ENCODE data around the gene SP8. TPM values are rescaled to one million over a fixed set of nuclear protein-coding genes. Genes with fewer than 3 reads are reported as not detected.
A peak's percentile ranks its signal among the peaks of the same experiment; 100 is the strongest.

Gene SP8
- total RNA-seq, 1 experiment from 2014 or later: 0.71 TPM

DNA sequence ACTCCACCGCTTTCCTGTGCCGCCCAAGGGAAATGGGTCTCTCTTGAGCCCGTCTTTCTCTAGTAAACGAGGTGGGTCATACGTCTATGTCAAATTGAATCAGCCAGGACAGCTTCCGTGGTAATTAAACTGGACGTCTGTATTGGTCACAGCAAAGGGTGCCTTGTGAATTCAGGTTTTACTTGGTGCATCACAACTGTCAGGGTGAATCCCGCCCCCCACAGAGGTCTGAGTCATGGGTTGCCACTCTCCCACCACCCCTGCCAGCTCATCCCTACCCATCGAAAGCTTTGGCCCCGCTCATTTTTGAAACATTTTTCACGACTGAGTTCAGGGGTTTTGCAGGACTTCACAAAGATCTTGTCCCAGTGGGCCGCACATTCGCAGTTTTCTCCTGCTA, 8.0 kb upstream of the SP8 start:
- peak; percentile 39 for DNase-seq (ENCODE audit: low spot score)

DNA sequence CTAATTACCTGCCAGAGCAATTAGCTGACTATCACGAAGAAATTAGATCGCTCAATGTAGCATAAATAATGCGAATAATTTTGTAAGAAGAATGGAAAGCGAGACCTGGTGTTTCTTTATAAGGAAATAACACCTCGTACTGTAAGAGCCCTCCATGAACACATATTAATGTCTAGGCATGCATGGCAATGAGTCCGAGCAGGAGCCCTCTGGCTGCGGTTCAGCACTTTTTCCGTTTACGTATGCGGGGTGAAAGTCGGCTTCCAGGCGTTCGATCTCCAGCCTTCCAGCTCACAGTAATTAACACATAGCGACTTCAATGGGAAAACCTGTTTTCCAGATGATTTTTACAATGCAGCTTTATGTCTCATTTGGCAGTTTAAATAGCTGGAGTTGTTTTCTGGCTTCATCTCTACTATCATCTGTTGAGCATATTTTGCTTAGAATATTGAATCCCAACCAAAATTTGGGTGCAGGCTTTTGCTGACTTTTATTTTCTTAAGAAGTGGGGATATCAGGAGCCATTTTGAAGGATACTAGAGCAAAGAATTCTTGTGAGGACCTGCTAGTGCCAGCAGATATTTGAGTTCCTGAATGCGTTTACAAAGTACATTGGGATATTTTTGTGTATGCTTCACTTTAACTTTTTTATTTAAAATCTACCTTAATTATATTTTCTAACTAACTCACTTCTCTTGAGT, 7.2 kb upstream of the SP8 start:
- no peak for DNase-seq (ENCODE audit: low spot score)

DNA sequence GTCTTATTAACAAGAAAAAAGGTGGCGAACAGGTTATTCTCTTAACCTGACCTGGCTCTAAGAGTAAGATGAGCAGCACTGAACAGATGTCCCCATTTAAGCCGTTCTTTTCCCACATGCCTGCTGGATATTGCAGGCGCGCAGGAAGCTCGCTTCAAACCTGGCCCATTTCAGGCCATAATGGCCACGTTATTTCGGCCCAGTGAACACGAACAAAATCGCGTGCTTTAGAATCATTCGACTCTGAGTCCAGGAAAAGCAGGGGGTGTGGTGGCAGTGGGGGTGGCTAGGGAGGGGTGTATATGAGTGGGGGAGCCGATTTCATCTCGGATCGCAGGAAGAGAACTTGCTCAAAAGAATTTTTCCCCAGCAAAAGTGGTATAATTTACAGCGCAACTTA, 6.6 kb upstream of the SP8 start:
- DNase-seq (ENCODE audit: low spot score): no peak

DNA sequence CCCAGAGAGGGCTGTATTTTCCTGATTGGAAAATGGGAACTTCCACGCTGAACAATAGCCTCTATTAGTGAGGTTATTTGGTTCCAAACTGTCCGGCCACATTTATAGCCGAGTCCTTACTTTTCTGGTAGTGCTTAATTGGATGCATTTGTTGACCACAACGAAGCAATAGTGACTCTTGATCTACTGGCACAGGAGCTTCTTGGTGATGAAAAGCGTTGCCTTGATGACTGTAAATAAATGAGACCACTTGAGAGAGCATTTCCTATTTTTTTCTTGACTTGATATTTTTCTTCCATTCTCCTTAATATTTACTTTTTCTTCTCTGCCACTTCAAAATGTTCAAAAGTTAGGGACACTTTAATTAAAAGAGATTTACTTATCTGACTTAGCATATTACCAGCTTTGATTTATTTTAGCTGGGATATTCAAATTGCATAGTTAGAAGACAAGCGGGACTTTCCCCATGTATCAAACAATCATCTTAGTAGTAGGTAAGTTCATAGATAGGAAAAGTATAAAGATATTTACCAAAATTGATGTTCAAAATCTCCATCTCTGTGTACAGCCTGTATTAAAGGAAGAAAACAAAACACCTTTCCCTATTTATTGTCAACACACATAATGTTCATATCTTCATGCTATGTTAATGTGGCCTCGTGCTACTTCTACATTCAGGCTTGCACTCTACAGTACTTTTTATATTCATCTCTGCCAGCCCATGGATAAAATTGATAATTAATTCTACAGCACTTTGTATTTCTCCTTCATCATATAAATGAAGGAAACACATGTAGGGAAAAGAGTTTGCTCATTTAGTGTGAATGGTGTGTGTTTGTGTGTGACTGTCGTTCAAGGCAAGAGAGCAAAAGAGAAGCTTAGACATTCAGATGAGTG, 5.1 kb upstream of the SP8 start:
- no peak for DNase-seq (ENCODE audit: low spot score)

DNA sequence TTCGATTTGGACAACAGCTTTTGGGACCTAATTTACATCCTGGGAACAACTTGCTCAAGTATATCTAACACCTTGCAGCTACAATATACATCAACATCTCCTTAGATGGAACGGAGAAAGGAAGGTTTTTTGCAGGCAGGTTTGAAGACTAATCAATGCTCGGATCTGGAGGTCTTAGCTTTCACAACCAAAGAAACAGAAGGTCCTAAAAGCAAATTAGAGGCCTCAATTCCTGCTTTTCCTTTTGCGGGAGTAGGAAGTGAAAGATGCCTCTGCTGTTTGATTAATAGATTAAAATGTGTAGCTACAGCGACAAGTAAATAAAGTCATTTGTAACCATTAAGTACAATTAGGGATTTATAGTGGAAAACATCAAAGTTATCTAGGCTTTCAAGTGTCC, 3.7 kb upstream of the SP8 start:
- no peak for DNase-seq (ENCODE audit: low spot score)

DNA sequence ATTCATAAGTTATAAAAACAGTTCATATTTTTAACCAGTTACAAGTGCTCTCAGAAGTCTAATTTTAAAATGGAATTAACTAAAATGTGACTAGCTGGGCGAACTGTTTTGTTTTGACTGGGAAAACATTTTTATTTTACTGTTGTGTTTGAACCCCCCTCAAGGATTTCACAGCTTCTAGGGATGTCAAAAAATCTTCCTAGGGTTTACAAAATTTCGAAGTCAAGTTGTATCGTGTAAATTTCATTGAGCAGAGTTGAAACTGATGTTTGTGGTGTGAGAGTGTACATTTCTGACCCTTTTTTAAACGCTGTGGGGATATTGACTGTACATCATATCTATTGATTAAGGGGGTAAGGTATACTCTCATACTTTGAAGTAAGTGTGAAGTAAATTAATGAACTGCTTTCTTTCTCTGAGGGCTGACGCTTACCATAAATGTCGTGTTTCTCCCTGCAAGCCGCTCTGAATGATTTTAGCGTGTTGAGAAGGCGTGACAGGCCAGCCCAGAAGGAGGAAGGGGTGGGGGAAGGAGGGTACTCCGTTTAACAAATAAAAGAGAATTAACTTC, 1.8 kb upstream of the SP8 start:
- DNase-seq (ENCODE audit: low spot score): no peak

DNA sequence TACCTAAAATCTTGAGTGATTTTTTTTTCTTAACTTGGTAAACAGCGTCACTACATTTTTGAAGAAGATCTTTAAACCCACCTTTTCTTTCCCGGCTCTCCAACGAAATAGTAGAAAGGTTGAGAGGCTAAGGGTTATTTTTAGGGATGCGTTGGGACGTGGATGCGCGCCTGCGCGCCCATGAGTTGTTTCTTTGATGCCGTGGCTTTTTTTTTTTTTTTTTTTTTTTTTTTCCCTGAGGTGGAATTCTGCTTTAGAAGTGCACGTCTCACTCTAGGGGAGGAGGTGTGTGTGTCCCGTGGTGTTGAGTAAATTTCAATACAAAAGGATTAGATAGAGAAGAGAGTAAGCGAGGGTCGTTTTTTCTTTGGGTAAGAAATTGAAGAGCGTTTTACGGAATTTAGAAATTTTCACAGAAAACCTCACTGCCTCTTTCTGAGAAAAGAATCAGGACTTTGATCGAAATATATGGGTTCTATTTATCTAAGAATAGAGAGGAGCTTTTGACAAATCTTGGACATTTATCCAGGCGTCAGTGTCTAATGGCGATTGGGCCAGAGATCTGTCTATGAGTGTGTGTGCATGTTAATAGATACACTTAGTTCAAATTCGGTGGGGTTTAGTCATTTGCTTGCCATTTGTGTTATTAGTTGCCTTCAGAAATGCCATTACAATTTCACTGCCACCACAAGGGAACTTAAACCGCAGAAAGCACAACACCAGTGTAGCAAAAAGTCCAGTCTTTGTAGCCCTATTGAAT, 1.2 kb upstream of the SP8 start:
- DNase-seq (ENCODE audit: low spot score): no peak

DNA sequence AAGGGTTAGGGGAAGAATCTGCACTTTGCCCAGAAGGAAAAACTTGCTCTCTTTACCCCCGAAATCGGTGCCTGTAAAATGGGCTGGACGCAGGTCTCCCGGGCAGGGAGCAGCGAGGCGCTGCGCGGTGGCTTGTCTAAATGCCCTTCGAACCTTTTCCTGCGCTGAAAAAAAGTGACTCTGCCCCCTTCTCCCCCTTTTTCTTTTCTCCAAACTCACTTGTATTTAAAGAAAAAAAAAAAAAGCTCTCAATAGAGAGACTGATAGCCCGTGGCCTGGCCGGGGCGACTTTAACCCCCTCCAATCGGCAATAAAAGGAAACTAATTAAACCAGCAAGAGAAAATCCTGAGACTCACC, 286 bp downstream of the SP8 start:
- DNase-seq (ENCODE audit: low spot score): no peak

DNA sequence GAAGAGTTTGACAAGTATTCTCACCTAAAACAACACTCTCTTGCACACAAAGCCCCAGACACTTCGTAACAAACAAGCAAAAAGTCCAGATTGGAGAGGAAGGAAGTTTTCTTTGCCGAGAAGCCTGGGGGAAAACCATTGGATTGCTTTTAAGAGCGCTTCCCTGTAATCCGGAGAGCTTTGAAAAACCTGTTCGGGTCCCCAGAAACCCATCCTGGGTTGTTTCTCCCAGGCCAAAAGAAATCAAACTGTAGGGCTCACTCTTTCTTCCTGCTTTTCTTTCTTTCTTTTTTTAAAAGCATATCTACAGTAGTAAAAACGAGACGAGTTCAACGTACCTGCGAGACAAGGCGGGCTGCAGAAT, 655 bp downstream of the SP8 start:
- no peak for DNase-seq (ENCODE audit: low spot score)

DNA sequence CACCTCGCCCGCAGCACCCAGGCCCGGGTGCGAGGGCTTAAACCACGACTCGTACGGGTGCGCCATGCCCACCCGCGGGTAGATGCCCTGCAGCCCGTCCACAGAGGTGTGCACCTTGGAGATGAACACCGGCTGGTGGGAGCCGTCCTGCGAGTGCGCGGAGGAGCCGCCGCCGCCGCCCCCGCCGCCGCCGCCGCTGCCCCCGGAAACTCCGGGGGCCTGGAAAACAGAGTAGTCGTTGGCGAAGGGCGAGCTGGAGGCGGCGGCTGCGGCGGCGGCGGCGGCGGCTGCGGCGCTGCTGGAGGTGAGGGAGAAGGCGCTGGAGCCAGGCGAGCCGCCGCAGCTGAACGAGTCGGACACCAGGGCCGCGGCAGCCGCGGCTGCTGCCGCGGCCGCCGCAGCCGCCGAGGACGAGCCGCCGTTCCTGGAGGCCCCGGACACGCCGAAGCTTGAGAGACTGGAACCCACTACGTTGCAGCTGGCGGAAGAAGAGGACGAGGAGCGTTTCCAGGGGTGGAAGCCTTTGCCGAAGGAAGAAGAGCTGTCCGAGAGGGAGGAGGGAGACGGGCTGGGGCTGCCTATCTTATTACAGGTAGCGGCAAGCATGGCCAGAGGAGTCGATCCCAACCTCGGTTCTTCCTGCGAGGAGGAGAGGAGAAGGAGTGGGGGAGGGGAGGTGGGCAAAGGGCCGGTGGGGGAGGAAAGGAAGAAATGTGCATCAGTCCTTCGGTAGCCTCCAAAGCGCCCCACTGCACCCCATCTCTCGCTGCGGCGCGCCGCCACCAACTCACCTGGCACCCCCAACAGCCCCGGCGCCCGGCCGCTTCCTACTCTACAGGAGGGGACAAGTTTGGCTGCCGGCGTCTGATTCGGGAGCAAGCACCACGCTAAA, 1.3 kb downstream of the SP8 start:
- DNase-seq (ENCODE audit: low spot score): no peak

DNA sequence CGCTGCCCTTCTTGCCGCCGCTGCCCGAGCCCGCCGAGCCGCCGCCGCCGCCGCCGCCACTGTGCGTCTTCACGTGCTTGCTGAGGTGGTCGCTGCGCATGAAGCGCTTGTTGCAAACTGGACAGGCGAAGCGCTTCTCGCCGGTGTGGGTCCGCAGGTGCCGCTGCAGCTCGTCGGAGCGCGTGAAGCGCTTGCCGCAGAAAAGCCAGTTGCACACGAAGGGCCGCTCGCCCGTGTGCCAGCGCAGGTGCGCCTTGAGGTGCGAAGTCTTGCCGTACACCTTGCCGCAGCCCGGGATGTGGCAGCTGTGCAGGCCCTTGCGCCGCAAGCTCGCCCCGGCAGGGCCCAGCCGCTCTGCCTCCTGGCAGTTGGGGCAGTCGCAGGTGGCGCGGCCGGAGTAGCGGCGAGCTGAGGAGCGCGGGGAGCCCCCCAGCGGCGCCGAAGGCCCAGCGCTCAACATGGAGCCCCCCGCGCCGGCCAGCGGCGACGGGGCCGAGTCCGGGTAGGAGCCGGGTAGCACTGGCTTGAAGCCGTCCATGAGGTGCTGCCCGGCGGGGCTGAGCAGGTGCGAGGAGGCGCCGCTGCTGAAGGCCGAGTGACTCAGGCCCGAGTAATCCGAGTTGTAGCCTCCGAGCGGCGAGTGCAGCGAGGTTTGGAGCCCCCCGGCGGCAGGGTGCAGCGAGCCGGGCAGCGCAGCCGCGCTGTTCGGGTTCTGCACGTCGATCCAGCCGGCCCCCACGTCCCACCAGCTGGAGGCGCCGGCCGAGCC, 2.1 kb downstream of the SP8 start:
- no peak for DNase-seq (ENCODE audit: low spot score)

DNA sequence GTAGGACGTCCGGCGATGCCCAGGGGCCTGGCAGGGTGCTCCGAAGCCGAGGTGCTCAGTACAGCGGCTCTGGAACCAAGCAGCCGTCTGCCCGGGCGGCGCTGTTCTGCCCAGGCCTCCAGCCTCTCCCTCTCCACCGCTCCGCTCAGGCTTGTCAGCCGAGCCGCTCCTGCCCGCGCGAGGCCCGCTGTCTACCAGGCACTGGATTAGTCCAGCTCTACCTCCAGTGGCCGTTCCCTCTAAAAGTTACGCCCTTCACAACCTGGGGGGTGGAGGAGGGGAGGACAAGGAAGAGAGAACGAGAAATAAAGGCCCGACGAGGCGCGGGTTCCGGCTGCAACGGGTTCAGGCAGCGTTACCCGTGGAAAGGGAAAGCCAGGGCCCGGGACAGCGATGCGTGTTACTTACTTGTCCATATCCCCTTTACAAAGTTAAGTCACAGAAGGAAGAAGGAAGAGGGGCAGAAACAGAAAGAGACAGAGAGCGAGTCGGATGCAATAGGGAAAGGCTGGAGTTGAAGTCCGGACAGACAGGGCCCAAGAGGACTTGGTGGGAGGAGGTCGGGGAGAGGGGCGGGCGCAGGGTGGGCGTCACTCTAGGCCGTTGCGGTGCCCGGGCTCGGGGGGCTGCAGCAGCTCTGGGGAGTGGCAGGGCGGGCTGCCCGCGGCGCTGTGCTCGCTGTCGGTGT, 2.8 kb downstream of the SP8 start:
- no peak for DNase-seq (ENCODE audit: low spot score)

DNA sequence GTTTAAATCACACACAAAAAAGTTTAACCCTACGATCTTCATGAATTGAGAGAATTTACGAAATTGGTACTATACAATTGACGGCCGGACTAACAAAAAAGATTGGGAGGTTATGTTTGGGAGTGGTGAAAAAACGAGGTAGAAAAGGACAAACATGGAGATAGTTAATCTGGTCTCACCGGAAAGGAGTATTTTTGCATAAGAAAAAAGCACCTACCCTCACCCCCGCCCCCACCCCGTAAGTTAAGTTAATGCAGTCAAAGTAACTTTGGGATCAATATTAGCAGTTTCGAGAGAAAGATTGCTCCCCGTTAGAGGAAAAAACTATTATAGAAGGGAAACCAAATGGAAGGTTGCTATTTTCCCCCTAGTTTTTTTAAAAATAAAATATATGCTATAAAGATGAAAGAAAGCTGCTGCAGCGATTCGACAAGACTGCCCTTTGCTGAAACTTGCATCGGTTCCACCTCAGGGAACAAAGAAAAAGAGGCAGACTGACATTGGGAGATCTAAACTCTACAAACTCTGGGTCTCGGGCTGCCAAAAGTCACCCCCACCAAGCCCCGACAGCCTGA, 3.5 kb downstream of the SP8 start:
- DNase-seq (ENCODE audit: low spot score): no peak

DNA sequence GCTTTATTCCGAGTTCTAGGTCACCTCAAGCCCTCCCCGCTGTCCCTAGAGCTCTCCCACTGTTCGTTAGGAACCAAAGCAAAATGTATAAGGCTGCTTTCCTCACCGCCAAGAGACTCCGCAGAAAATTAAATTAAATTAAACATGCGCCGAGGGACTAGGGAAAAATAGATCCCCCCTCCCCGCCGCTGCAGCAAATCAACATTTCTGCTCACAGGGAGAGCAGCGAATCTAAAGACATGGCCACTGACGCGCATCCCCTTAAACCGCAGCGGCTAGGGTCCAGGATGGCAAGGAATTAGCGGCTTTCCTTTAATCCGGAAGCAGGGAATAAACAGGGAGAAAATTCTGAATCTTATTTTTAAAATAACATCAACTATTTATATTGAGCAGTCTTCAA, 7.6 kb downstream of the SP8 start:
- no peak for DNase-seq (ENCODE audit: low spot score)

DNA sequence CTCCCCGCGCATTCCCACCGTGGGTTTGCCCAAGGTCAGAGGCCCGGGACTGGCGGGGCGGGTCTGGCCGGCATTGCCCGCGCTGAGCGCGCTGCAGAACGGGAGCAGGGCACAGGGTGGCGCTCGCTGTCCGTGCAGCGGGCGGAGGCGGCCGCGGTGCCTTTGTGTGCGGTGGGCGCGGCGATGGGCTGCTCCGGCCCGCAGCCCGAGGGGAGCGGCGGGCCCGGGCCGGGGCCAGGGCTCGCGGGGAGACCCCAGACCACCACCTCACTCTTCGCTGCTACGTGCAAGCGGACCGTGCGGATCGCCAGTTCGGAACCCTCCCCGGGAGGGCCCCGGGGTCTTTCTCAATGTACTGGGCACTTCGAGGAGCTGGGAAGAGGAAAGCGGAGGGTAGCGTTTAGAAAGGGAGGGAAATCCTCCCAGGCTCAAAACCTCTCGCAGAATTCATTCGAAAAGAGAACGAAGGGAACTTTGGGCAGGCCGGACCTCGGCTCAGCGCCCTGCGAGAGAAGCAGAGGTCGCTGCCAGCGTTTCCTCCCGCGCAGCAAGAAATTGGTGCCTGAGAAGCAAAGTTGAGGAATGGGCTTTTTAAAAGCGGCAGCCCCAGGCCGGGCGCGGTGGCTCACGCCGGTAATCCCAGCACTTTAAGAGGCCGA, 8.5 kb downstream of the SP8 start:
- no peak for DNase-seq (ENCODE audit: low spot score)

DNA sequence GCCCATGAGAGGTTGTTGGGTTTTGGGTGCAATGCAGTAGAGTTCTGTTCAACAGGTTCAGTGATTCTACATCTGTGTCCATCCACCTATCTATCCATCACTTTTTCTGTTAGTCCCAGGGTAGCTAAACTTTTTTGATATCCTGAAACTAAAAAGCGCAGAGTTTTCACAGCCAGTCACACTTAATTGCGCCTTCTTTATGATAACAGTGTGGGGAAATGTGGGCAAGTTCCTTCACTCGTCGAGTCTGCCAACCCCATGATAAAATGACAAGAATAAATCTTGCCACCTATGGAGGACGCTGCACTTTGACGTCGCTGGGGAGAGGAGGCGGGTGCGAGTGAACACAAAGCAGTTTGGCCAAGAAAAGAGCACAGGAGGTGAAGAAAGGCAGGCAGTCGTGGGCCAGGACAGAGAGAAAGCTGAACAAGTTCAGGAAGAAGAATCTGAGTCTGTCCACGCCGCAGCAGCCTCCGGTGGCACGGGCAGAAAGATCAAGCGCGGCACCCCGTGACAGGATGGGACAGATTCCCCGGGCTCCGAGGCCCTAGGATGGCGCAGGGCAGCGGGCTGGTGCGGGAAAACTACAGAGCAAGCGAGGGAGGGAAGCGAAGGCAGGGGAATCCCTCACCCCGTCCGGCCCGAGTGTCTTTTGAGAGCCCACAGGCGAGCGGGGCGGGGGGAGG, 9.2 kb downstream of the SP8 start:
- no peak for DNase-seq (ENCODE audit: low spot score)

DNA sequence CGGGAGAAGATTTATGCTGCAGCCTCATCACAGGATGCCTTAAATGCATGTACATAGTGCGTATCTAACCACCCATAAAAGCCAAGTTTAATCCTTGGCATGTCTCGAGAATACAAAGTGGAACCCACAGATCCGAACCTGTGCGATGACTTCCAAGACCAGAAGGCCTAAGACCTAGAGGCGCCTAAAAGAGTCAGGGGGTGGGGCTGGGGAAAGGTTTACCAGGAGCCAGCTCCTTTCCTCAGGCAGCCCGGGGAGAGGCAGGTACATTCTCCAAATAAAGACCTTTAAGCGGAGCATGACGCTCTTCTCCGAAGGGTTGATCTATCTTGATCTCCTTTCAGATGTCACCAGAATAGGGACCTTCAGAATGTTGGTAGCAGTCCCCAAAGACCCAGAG, 9.7 kb downstream of the SP8 start:
- no peak for DNase-seq (ENCODE audit: low spot score)

DNA sequence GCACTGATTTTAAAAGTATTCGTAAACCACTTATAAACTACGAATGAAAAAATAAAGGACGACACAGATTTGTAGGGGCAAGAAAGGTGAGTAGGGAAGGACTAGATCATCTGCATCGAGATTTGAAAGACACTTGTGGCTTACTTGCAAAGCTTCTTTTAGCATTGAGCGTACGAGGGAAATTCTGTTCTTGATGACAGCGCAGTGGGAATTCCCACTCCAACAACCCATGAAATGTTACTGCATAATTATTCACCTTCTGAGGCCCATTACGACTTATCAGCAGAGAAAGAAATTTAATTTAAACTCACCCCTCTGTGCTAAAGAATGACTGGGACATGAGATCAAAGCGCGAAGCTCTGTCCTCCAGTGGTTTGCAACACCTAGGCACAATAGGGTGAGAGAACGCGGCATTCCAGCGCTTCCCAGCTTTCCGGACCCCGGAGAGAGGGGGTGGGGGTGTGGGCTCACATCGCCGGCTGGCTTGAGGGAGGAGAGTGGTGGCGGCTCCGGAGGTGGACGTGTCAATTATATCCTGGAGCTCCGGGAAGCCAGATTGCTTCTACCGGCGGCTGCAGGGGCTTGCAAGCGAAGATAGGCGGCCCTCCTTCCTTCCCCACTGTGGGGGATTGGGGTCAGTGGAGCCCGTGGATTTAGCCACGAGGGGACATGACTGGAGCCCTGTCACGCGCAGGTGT, 10.3 kb downstream of the SP8 start:
- DNase-seq (ENCODE audit: low spot score): no peak

Measured in A172 (cell line).